Memory B cell (primary cell): ENCODE data around the gene NFIA.

Experiments
- ATAC-seq: fragments of 150-1000 bp; cut with Tn5 transposase; 2 replicates; pipeline ENCODE4 v1.10.0; 2021; ENCODE audit warnings: low read depth, mild to moderate bottlenecking, moderate library complexity
- DNase-seq, 2 donors: peaks; one replicate each; pipeline ENCODE4 v3.0.0; 2022; ENCODE audit warnings: low spot score in 2 of 2
- H3K27ac Mint-ChIP-seq: one replicate; pipeline ENCODE4 v1.8.0; 2022; ENCODE audit warnings: mild to moderate bottlenecking, moderate library complexity, mixed read lengths
- H3K27me3 Mint-ChIP-seq: one replicate; pipeline ENCODE4 v1.8.0; 2022; ENCODE audit warnings: mixed read lengths
- H3K36me3 Mint-ChIP-seq: one replicate; pipeline ENCODE4 v1.8.0; 2022; ENCODE audit warnings: mild to moderate bottlenecking, mixed read lengths
- H3K4me1 Mint-ChIP-seq: one replicate; pipeline ENCODE4 v1.8.0; 2022; ENCODE audit warnings: mixed read lengths
- H3K4me3 Mint-ChIP-seq: one replicate; pipeline ENCODE4 v1.8.0; 2022; ENCODE audit warnings: mild to moderate bottlenecking, moderate library complexity, mixed read lengths
- H3K9me3 Mint-ChIP-seq: one replicate; pipeline ENCODE4 v1.8.0; 2022; ENCODE audit warnings: mixed read lengths

NFIA gene

DNA sequence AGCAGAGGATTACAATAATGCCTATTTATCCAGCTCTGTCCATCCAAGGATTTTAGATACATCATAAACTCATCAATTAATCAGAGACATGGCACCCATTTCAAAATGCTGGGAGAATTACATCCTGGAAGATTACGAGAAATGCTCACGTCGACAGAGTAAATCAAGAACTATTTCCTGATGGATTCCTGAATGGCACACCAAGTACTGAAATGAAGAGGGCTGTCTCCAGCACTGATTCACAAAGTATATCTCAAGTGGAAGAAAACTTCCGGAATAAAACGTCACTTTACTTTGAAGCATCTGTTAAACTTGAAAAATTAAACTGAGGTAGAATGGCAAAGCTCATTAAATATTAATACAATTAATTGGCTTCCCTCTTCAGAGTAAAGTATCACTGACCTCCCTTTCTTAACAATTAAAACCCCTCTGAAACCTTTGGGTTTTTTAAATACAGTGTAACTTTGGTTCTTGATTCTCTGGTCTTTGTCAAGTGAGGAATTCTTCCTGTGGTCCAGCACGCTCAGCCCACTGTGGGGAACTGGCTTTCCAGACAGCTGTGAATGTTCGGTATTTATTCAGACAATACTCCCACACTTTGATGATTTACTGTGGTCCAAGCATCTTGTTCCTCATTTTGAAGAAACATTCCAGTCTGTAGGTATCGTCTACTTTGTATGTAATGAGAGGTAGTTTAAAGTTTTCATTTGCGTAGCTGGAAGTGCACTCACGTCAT, 288.0 kb downstream of the NFIA start:
- no peaks in the 10 kb centered on the region for H3K4me1 Mint-ChIP-seq
- DNase-seq, result no peak
- no peaks in the 10 kb centered on the region for H3K9me3 Mint-ChIP-seq
- H3K36me3 Mint-ChIP-seq, result no peaks in the 10 kb centered on the region
- H3K27ac Mint-ChIP-seq, result no peak overlapping the region
- no peak overlapping the region for H3K4me3 Mint-ChIP-seq
- peaks cover 2% of the 10 kb centered on the region for H3K27me3 Mint-ChIP-seq
- ATAC-seq, result no peak

DNA sequence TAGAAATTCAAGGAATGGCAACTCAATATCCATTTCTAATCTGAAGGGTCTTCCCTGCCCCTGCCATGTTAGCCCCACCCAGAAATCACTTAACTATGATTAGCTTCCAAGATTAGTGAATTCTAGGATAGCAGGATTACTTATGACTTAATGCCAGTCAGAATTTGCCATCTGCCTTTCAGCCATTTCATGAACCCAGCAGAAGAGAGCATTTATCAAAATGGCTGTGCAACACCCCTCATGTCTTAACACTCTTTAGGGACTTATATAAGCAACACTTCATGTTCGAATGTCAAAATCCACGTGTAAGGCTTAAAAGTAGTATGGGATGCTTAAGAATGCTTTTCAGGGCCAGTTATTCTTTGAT, 288.5 kb downstream of the NFIA start:
- H3K4me3 Mint-ChIP-seq, result no peak overlapping the region
- peaks cover 4% of the 10 kb centered on the region for H3K27me3 Mint-ChIP-seq
- no peaks in the 10 kb centered on the region for H3K9me3 Mint-ChIP-seq
- H3K27ac Mint-ChIP-seq, result no peak overlapping the region
- ATAC-seq (no peak), DNase-seq (no peak)
- no peaks in the 10 kb centered on the region for H3K4me1 Mint-ChIP-seq
- no peaks in the 10 kb centered on the region for H3K36me3 Mint-ChIP-seq

DNA sequence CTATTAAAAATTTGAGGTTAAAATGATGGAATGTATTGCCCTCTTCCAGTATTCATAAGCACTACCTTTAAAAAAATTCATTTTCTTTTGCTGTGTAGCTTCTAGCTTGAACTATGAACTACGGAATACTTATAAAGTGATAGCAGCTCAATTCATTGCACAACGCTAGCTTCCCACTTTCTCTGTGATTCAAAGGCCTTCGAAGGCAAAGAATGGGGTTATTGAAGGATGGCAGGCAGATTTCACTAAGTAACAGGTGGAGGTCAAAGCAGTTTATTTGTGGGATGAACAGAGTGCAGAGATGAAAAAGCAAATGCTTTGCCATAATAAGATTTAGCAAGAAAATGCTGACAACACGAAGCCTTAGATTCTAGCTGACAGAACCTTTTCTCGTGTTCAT, 290.6 kb downstream of the NFIA start:
- no peak overlapping the region for H3K4me3 Mint-ChIP-seq
- DNase-seq (no peak), ATAC-seq (no peak)
- H3K4me1 Mint-ChIP-seq, result no peaks in the 10 kb centered on the region
- no peaks in the 10 kb centered on the region for H3K9me3 Mint-ChIP-seq
- peaks cover 4% of the 10 kb centered on the region for H3K27me3 Mint-ChIP-seq
- H3K36me3 Mint-ChIP-seq, result no peaks in the 10 kb centered on the region
- H3K27ac Mint-ChIP-seq, result no peak overlapping the region

DNA sequence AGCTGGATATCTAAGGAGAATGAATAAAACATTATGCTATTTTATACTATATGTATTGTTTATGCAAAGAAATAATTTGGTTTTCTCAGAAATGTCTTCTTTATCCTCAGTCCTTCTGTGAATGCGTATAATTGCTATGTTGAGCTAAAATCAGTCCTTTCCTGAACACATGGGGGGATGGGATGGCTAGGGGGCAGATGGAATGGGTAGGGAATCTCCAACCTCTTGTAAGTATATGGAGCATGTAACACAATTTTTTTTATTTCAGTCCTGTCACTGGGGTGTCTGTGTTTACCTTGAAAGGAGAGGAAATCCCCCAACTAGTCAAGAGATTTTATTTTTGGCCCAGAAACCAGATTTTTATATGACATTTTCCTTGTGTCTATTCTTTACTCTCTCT, 291.8 kb downstream of the NFIA start:
- Mint-ChIP-seq H3K4me3 (no peak overlapping the region), H3K4me1 (no peaks in the 10 kb centered on the region), H3K27ac (no peak overlapping the region), H3K36me3 (no peaks in the 10 kb centered on the region), H3K27me3 (peaks cover 4% of the 10 kb centered on the region), H3K9me3 (no peaks in the 10 kb centered on the region)
- DNase-seq, result no peak
- no peak for ATAC-seq

DNA sequence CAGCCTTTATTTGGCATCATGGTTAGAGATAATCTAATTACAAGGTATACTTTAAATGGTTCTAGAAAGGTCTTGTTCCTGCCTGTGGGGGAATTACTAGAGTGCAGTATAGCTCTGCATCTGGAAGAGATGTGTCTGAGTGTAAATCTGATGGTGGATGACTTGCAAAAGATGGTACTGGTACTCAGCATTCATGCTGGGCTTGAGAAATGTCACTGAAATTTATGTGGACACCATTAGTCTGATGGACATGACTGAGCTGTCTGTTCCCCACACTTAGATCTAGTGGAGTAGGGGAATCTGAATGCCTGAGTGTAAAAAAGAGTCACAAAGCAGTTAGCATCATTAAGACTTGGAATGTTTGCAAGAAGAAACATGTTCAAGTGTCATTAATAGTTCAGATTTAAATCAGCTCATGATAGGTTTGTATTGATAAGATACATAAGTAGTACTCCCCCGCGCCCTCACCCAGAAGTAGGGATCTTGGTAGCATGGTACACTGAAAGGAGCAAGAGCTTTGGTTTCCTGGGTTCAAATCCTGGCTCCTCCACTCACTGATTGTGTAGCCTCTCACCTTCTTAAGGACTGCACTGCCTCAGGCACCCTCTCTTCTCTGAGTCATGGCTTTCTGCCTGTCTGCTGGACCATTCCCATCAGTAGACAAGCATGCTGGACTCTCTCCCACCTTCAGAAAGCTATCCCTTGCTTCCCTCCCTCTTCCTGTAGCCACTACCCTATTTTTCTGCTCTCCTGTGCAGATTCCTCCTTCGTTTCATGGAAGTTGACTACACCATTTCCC, 292.9 kb downstream of the NFIA start:
- ATAC-seq (no peak), DNase-seq (no peak)
- Mint-ChIP-seq H3K4me3 (no peak overlapping the region), H3K9me3 (no peaks in the 10 kb centered on the region), H3K27ac (no peak overlapping the region), H3K4me1 (no peaks in the 10 kb centered on the region), H3K27me3 (peaks cover 4% of the 10 kb centered on the region), H3K36me3 (no peaks in the 10 kb centered on the region)

DNA sequence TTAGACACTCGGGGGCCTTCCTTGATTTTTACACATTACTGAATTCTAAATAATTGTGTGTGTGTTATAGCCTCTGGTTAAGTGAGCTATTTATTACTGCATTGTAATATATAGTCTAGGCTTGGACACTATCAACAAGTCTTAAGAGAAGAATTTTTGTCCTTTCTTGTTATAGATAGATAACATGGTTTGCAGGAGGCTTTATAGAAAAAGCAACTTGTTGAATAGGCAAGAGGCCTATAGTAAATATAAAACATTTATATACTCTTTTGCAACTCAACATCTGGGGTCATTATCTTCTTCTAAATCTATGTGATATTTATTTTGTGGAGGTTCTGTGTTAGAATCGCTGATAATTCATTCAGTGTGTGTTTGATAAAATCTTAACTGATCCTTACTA, 293.8 kb downstream of the NFIA start:
- Mint-ChIP-seq H3K4me1 (no peaks in the 10 kb centered on the region), H3K4me3 (no peak overlapping the region), H3K36me3 (no peaks in the 10 kb centered on the region), H3K27ac (no peak overlapping the region), H3K27me3 (peaks cover 4% of the 10 kb centered on the region), H3K9me3 (no peaks in the 10 kb centered on the region)
- DNase-seq (no peak), ATAC-seq (no peak)

DNA sequence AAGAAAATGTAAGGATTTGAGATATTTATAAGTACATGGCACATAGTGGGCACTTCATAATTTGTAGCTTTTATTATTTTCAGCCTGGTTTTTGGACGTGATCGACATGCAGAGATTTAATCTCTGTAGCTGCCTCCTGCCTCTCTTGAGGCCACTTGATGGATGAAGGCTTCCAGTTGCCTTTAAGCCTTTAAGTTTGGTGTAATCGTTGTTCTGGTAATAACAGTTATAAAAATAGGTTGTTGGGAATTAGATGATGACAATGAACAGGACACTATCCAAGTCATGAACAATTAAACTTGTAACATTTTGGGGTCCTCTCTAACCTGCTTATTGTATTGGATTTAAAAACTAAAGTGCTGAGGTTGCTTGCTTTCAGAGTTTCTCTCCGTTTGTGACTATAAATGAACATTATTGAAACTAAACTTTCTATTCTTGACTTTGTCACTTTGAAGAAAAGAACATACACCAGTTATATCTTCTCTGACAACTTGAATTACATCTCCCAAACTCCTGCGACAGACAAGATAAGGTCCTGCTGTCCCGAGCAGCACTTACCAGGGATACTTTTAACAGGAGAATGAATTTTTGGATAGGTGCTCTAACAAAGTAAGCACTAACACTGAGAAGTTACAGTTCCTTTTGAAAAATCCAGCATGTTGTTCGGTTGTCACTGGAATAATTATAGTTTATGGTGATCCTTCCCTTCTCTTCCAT, 295.0 kb downstream of the NFIA start:
- Mint-ChIP-seq H3K4me3 (no peak overlapping the region), H3K4me1 (no peaks in the 10 kb centered on the region), H3K9me3 (no peaks in the 10 kb centered on the region), H3K27me3 (peaks cover 6% of the 10 kb centered on the region), H3K36me3 (no peaks in the 10 kb centered on the region), H3K27ac (no peak overlapping the region)
- no peak for ATAC-seq
- DNase-seq, result no peak

DNA sequence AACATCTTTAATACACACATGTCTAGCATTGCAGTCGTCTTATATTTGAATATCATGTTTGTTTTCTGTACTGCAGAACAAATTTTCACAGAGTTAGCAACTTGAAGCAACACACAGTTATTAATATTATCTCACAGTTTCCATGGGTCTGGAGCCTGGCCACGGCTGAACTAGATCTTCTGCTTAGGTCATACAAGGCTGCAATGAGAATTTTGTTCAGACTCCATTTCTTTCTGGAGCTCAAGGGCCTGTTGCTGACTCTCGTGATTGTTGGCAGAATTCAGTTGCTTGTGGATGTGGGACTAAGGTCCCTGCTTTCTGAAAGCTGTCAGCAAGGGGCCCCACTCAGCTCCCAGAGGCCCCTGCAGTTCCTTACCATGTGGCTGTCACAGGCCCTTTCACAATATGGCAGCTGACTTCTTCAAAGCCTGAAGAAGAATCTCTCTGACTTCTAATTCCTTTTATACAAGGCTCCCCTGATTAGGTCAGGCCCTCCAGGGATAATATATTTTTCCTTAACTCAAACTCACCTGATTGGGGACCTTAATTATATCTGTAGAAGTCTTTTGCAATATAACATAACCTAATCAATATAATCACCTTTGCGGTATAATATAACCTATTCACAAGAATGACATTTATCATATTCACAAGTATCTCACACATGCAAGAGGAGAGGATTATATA, 296.3 kb downstream of the NFIA start:
- Mint-ChIP-seq H3K4me1 (no peaks in the 10 kb centered on the region), H3K36me3 (no peaks in the 10 kb centered on the region), H3K27ac (no peak overlapping the region), H3K9me3 (no peaks in the 10 kb centered on the region), H3K27me3 (peaks cover 11% of the 10 kb centered on the region), H3K4me3 (no peak overlapping the region)
- ATAC-seq (no peak), DNase-seq (no peak)

DNA sequence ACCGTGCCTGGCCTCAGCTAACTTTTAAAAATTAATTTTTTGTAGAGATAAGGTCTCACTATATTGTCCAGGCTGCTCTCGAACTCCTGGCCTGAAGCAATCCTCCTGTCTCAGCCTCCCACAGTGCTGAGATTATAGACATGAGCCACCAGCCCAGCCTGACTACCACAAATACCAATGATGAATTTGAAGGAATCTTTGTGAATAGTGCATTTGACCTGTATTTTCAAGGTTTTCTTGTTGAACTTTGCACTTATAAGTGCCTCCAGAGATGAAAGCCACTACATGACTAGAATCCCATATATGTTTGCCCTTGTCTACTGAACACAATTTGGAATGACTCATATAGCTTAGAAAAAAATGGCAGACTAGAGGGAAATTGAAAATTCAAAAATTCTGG, 297.3 kb downstream of the NFIA start:
- Mint-ChIP-seq H3K9me3 (no peaks in the 10 kb centered on the region), H3K27ac (no peak overlapping the region), H3K36me3 (no peaks in the 10 kb centered on the region), H3K27me3 (peaks cover 11% of the 10 kb centered on the region), H3K4me1 (no peaks in the 10 kb centered on the region), H3K4me3 (no peak overlapping the region)
- ATAC-seq (no peak), DNase-seq (no peak)

DNA sequence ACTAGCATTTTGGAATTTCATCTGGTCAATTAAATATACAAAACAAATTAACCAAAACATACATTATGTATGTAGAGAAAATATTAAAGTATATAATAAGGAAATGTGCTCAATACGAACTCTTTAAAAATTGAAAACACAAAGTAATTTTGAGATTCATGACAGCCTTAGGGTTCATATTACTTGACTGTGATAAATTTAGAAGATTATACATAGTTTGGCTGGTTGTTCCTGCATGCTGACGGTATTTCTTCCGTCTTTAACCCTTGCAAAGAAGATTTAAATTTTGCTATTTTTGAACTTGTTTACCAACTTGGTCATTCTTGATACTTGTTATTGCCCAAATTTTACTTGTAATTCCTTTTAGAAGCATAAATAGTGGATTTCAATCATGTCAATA, 298.2 kb downstream of the NFIA start:
- Mint-ChIP-seq H3K27me3 (peaks cover 11% of the 10 kb centered on the region), H3K27ac (no peak overlapping the region), H3K36me3 (no peaks in the 10 kb centered on the region), H3K9me3 (no peaks in the 10 kb centered on the region), H3K4me3 (no peak overlapping the region), H3K4me1 (no peaks in the 10 kb centered on the region)
- ATAC-seq (no peak), DNase-seq (no peak)

DNA sequence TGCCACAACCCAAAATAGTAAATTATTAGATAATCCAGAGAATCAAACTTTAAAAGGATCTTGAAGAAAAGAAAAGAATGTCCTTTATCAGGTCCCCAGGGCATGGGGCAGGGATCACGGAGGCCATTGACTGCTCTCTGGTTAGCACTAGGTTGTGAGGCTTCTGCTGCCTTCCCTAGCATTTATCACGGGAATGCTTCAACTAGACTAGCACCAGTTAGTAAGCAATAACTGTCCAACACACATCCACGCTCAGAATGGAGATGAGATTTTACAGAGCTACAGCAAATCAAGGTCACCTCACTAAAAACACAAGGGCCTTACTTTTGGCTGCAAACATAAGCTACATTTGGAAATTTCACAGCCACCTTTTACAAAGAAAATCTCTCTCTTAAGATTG, 304.0 kb downstream of the NFIA start:
- Mint-ChIP-seq H3K27me3 (peaks cover 8% of the 10 kb centered on the region), H3K9me3 (no peaks in the 10 kb centered on the region), H3K36me3 (no peaks in the 10 kb centered on the region), H3K4me3 (no peak overlapping the region), H3K27ac (no peak overlapping the region), H3K4me1 (peaks cover 8% of the 10 kb centered on the region)
- DNase-seq (no peak), ATAC-seq (no peak)

DNA sequence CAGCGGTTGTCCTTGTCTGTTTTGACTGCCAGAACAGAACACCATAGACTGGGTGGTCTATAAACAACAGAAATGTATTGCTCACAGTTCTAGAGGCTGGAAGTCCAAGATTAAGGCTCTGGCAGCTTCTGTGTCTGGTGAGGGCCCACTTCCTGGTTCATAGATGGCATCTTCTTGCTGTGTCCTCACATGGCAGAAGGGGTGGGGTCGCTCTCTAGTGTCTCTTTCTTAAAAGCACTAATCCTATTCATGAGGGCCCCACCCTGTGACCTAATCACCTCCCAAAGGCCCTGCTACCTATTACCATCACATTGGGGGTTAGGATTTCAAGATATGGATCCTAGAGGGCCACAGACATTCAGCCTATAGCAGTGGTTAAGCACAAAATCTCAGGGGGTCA, 304.4 kb downstream of the NFIA start:
- no peaks in the 10 kb centered on the region for H3K9me3 Mint-ChIP-seq
- no peak overlapping the region for H3K27ac Mint-ChIP-seq
- H3K36me3 Mint-ChIP-seq, result no peaks in the 10 kb centered on the region
- H3K4me1 Mint-ChIP-seq, result peaks cover 8% of the 10 kb centered on the region
- ATAC-seq (no peak), DNase-seq (no peak)
- no peak overlapping the region for H3K4me3 Mint-ChIP-seq
- H3K27me3 Mint-ChIP-seq, result peaks cover 5% of the 10 kb centered on the region

DNA sequence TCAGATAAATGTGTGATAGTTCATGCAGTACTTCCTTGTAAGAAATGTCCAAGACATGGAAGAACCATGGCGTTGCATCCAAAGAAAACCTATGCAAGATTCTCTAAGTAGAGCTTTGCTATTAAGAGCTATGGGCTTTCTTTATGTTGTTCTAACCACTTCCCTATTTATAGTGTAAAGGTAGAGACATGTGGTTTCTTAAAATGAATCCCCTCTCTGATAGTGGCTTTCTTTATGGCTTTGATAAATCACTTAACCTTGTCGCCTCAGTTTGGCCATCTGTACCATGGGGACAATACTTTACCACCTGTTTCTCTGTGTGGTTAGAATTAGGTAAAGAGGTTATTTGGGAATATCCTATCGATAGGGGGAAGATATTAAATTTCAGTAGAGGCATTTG, 305.5 kb downstream of the NFIA start:
- Mint-ChIP-seq H3K27me3 (peaks cover 5% of the 10 kb centered on the region), H3K36me3 (no peaks in the 10 kb centered on the region), H3K9me3 (no peaks in the 10 kb centered on the region), H3K4me3 (no peak overlapping the region), H3K4me1 (peaks cover 8% of the 10 kb centered on the region), H3K27ac (no peak overlapping the region)
- ATAC-seq (peak; percentile 39), DNase-seq (no peak)

DNA sequence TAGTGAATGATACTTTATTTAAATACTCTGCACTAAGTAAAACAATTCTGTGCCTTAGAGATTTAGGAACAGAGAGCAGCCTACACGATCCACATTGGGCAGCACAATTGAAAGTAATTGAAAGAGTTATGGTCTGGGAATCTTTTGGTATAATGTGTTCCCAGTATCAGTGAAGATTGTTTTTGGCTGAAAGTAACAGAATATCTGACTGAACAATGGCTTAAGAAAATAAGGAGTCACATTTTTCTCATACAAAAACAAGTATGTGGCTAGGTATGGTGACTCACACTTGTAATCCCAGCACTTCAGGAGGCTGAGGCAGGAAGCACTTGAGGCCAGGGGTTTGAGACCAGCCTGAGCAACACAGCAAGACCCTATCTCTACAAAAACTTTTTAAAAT, 306.2 kb downstream of the NFIA start:
- no peak overlapping the region for H3K4me3 Mint-ChIP-seq
- no peak for ATAC-seq
- peaks cover 8% of the 10 kb centered on the region for H3K4me1 Mint-ChIP-seq
- no peak for DNase-seq
- H3K36me3 Mint-ChIP-seq, result no peaks in the 10 kb centered on the region
- no peak overlapping the region for H3K27ac Mint-ChIP-seq
- no peaks in the 10 kb centered on the region for H3K9me3 Mint-ChIP-seq
- peaks cover 1% of the 10 kb centered on the region for H3K27me3 Mint-ChIP-seq
